ENCODE measurements around the gene TACC2. TPM values are rescaled to one million over a fixed set of nuclear protein-coding genes. Genes with fewer than 3 reads are reported as not detected.

TACC2 gene
- total RNA-seq, 4 donors from 2014 or later = 95.9 to 122 (median 114) TPM

- no peak for DNase-seq
- intact Hi-C loops (cut with DNase I) = no loop called here
- Histone ChIP-seq H3K4me1 (peaks cover 0 to 12% of the 10 kb centered on the region in 2 donors), H3K27me3 (no peaks in the 10 kb centered on the region), H3K27ac (no peak overlapping the region), H3K9me3 (no peaks in the 10 kb centered on the region), H3K36me3 (no peaks in the 10 kb centered on the region), H3K4me3 (replicated peaks in 1 of 3) (no peak overlapping the region)
- TF ChIP-seq POLR2A (IDR thresholded peaks at IDR 0.05) = no peak
- TF ChIP-seq, protein P1, sequence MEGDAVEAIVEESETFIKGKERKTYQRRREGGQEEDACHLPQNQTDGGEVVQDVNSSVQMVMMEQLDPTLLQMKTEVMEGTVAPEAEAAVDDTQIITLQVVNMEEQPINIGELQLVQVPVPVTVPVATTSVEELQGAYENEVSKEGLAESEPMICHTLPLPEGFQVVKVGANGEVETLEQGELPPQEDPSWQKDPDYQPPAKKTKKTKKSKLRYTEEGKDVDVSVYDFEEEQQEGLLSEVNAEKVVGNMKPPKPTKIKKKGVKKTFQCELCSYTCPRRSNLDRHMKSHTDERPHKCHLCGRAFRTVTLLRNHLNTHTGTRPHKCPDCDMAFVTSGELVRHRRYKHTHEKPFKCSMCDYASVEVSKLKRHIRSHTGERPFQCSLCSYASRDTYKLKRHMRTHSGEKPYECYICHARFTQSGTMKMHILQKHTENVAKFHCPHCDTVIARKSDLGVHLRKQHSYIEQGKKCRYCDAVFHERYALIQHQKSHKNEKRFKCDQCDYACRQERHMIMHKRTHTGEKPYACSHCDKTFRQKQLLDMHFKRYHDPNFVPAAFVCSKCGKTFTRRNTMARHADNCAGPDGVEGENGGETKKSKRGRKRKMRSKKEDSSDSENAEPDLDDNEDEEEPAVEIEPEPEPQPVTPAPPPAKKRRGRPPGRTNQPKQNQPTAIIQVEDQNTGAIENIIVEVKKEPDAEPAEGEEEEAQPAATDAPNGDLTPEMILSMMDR (IDR thresholded peaks at IDR 0.05) = no peak
- WGBS, 2 donors = 91 to 93% methylated on average over 8 of the region's 8 CpGs
Measured at GRCh38 chr10:122173766-122174435, 184.9 kb downstream of the TACC2 start.

DNA sequence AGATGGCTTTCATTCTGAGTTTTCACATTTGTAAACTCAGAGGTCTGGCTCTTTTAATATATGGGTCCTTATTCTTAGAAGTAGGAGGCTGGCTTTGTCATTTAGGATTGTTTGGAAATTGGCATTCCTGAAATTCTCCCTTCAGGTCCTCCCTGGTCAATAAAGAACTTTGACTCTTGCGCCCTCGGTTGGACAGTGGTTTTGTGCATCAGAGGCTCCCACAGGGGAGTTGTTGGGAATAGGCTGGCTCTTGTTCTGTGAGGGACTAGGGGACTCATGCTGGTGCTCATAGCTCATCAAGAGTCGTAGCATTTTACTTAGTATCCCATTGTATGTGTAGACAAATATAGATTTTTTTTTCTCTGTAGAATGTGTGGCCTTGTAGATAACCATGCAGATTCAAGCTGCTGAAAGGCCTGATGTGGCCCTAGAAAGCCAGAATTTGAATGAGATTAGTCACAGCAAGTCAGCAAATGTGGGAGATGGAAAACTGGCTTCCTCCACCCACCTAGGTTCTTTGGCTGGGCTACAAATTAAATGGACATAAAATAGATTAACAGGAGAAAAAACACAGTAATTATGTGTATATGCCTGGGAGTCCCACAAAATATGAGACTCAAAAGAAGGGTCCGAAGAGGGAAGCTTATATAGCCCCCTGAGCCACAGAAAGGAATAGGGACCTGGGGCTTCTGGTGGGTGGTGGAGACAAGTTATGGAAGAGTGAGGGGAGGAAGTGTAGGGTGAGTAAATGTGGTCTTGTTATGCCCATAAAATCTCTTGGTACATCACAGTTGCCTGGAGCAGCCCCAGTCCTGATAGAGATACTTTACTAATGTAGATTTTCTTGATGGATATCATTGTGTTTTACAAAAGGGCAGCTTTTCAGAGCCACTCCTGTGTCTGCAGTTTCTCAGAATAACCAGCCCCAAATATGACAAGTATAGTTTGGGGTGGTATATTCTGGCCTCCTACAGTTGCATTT is 187.6 kb downstream of the TACC2 start:
- intact Hi-C loops (cut with DNase I) = no loop called here
- Histone ChIP-seq H3K4me3 (replicated peaks in 1 of 3) (no peak overlapping the region), H3K36me3 (no peaks in the 10 kb centered on the region), H3K4me1 (peaks cover 0 to 7% of the 10 kb centered on the region in 2 donors), H3K9me3 (no peaks in the 10 kb centered on the region), H3K27me3 (no peaks in the 10 kb centered on the region), H3K27ac (no peak overlapping the region)
- WGBS, 2 donors = 87 to 90% methylated on average over 4 of the region's 4 CpGs
- no peak for TF ChIP-seq POLR2A (IDR thresholded peaks at IDR 0.05)
- TF ChIP-seq, protein P1 (IDR thresholded peaks at IDR 0.05) = no peak
- DNase-seq = no peak

GRCh38 chr10:122178655-122179054 is 189.7 kb downstream of the TACC2 start:
- H3K4me1 ChIP-seq = peaks cover 0 to 14% of the 10 kb centered on the region in 2 donors
- H3K36me3 ChIP-seq = no peaks in the 10 kb centered on the region
- no peaks in the 10 kb centered on the region for H3K9me3 ChIP-seq
- intact Hi-C loops (cut with DNase I) = no loop called here
- H3K27me3 ChIP-seq = no peaks in the 10 kb centered on the region
- H3K27ac ChIP-seq = no peak overlapping the region
- no peak overlapping the region for H3K4me3 ChIP-seq (replicated peaks in 1 of 3)
- no peak for DNase-seq
- TF ChIP-seq, protein P1 (IDR thresholded peaks at IDR 0.05) = no peak
- TF ChIP-seq POLR2A (IDR thresholded peaks at IDR 0.05) = no peak
- WGBS, 2 donors = 97% methylated on average over 3 of the region's 3 CpGs

GRCh38 chr10:122181041-122181732 is 192.2 kb downstream of the TACC2 start:
- H3K27me3 ChIP-seq = no peaks in the 10 kb centered on the region
- no peaks in the 10 kb centered on the region for H3K9me3 ChIP-seq
- H3K4me3 ChIP-seq (replicated peaks in 1 of 3) = no peak overlapping the region
- H3K36me3 ChIP-seq = no peaks in the 10 kb centered on the region
- intact Hi-C loops (cut with DNase I) = no loop called here
- no peak overlapping the region for H3K27ac ChIP-seq
- peaks cover 2 to 25% of the 10 kb centered on the region in 2 donors for H3K4me1 ChIP-seq
- no peak for DNase-seq
- no peak for TF ChIP-seq POLR2A (IDR thresholded peaks at IDR 0.05)
- TF ChIP-seq, protein P1 (IDR thresholded peaks at IDR 0.05) = no peak
- 88 to 93% methylated on average over 5 of the region's 5 CpGs for WGBS, 2 donors

Measured in thyroid gland (tissue), 4 donors.